ENCODE results near the gene LMAN2.

Gene LMAN2

GRCh38 chr5:177293819-177294581 lies 57.5 kb downstream of the LMAN2 start:
- H4K20me1 ChIP-seq (ENCODE audit: insufficient read depth): no peaks in the 10 kb centered on the region
- H3K27ac ChIP-seq: no peak overlapping the region
- no peaks in the 10 kb centered on the region for H3K36me3 ChIP-seq (ENCODE audit: insufficient read depth)
- H3K27me3 ChIP-seq (ENCODE audit: insufficient read depth, low read depth): no peaks in the 10 kb centered on the region
- no peak overlapping the region for H3K9ac ChIP-seq
- H3K4me1 ChIP-seq (ENCODE audit: low read depth, poor library complexity, severe bottlenecking): peaks cover 32% of the 10 kb centered on the region
- TF ChIP-seq, protein P1, sequence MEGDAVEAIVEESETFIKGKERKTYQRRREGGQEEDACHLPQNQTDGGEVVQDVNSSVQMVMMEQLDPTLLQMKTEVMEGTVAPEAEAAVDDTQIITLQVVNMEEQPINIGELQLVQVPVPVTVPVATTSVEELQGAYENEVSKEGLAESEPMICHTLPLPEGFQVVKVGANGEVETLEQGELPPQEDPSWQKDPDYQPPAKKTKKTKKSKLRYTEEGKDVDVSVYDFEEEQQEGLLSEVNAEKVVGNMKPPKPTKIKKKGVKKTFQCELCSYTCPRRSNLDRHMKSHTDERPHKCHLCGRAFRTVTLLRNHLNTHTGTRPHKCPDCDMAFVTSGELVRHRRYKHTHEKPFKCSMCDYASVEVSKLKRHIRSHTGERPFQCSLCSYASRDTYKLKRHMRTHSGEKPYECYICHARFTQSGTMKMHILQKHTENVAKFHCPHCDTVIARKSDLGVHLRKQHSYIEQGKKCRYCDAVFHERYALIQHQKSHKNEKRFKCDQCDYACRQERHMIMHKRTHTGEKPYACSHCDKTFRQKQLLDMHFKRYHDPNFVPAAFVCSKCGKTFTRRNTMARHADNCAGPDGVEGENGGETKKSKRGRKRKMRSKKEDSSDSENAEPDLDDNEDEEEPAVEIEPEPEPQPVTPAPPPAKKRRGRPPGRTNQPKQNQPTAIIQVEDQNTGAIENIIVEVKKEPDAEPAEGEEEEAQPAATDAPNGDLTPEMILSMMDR (conservative IDR thresholded peaks at IDR 0.05; ENCODE audit: low read depth, low read length): no peak
- no peaks in the 10 kb centered on the region for H3K79me2 ChIP-seq (ENCODE audit: insufficient read depth, low read depth)
- H3K4me2 ChIP-seq: no peak overlapping the region
- H3K4me3 ChIP-seq (IDR thresholded peaks at IDR 0.05; ENCODE audit: insufficient read depth, low read depth, low read length): no peak overlapping the region
- H2AFZ ChIP-seq (ENCODE audit: low read depth): no peak overlapping the region

- no peaks in the 10 kb centered on the region for H3K27me3 ChIP-seq (ENCODE audit: insufficient read depth, low read depth)
- no peaks in the 10 kb centered on the region for H3K36me3 ChIP-seq (ENCODE audit: insufficient read depth)
- TF ChIP-seq, protein P1 (conservative IDR thresholded peaks at IDR 0.05; ENCODE audit: low read depth, low read length): no peak
- peak overlapping the region; percentile 61; the same call in 1 of the 2 replicates for H3K27ac ChIP-seq
- no peak overlapping the region for H2AFZ ChIP-seq (ENCODE audit: low read depth)
- no peaks in the 10 kb centered on the region for H3K79me2 ChIP-seq (ENCODE audit: insufficient read depth, low read depth)
- H3K4me2 ChIP-seq: peak overlapping the region; percentile 27; the same call in 1 of the 2 replicates
- no peak overlapping the region for H3K9ac ChIP-seq
- no peaks in the 10 kb centered on the region for H4K20me1 ChIP-seq (ENCODE audit: insufficient read depth)
- H3K4me3 ChIP-seq (IDR thresholded peaks at IDR 0.05; ENCODE audit: insufficient read depth, low read depth, low read length): no peak overlapping the region
- peaks cover 32% of the 10 kb centered on the region for H3K4me1 ChIP-seq (ENCODE audit: low read depth, poor library complexity, severe bottlenecking)
Observed at GRCh38 chr5:177291735-177292134, 59.7 kb downstream of the LMAN2 start.

GRCh38 chr5:177290816-177291596 lies 60.5 kb downstream of the LMAN2 start:
- Histone ChIP-seq H3K79me2 (ENCODE audit: insufficient read depth, low read depth) (no peaks in the 10 kb centered on the region), H3K4me2 (peak overlapping the region; percentile 27; the same call in 1 of the 2 replicates), H3K4me3 (IDR thresholded peaks at IDR 0.05; ENCODE audit: insufficient read depth, low read depth, low read length) (no peak overlapping the region), H3K27ac (peak overlapping the region; percentile 61), H3K36me3 (ENCODE audit: insufficient read depth) (no peaks in the 10 kb centered on the region), H3K27me3 (ENCODE audit: insufficient read depth, low read depth) (no peaks in the 10 kb centered on the region), H4K20me1 (ENCODE audit: insufficient read depth) (no peaks in the 10 kb centered on the region), H3K9ac (peak overlapping the region; percentile 18; the same call in 1 of the 2 replicates), H2AFZ (ENCODE audit: low read depth) (no peak overlapping the region), H3K4me1 (ENCODE audit: low read depth, poor library complexity, severe bottlenecking) (peaks cover 32% of the 10 kb centered on the region)
- TF ChIP-seq, protein P1 (conservative IDR thresholded peaks at IDR 0.05; ENCODE audit: low read depth, low read length): no peak

- no peak overlapping the region for H3K9ac ChIP-seq
- no peaks in the 10 kb centered on the region; the same call in 1 of the 2 replicates for H3K36me3 ChIP-seq (ENCODE audit: insufficient read depth)
- no peak overlapping the region for H3K4me3 ChIP-seq (IDR thresholded peaks at IDR 0.05; ENCODE audit: insufficient read depth, low read depth, low read length)
- no peaks in the 10 kb centered on the region for H3K79me2 ChIP-seq (ENCODE audit: insufficient read depth, low read depth)
- H3K4me1 ChIP-seq (ENCODE audit: low read depth, poor library complexity, severe bottlenecking): peaks cover 32% of the 10 kb centered on the region
- no peak overlapping the region for H3K27ac ChIP-seq
- no peaks in the 10 kb centered on the region for H4K20me1 ChIP-seq (ENCODE audit: insufficient read depth)
- TF ChIP-seq, protein P1 (conservative IDR thresholded peaks at IDR 0.05; ENCODE audit: low read depth, low read length): no peak
- no peak overlapping the region for H3K4me2 ChIP-seq
- no peaks in the 10 kb centered on the region for H3K27me3 ChIP-seq (ENCODE audit: insufficient read depth, low read depth)
- no peak overlapping the region for H2AFZ ChIP-seq (ENCODE audit: low read depth)
Observed at GRCh38 chr5:177288191-177288590, 63.3 kb downstream of the LMAN2 start.

Data from KMS-11 (cell line).